ENCODE results near the gene ZNF334.

ZNF334 gene

GRCh38 chr20:46488451-46488850 lies 24.9 kb downstream of the ZNF334 start:
- no peaks in the 10 kb centered on the region for H3K4me1 ChIP-seq (ENCODE audit: control insufficient read depth in 1 of 2, insufficient read depth in 2 of 2, low read length in 2 of 2)
- peaks cover 3 to 5% of the 10 kb centered on the region in 2 donors for H3K27me3 ChIP-seq (ENCODE audit: control insufficient read depth in 1 of 2, insufficient read depth in 2 of 2, low read length in 2 of 2)
- no peaks in the 10 kb centered on the region for H3K9me3 ChIP-seq (ENCODE audit: control insufficient read depth in 1 of 2, low read length in 2 of 2)

GRCh38 chr20:46487628-46488027 lies 25.7 kb downstream of the ZNF334 start:
- no peak overlapping the region for H3K4me3 ChIP-seq (ENCODE audit: low read depth in 1 of 2, low read length in 2 of 2)
- H3K27me3 ChIP-seq (ENCODE audit: control insufficient read depth in 1 of 2, insufficient read depth in 2 of 2, low read length in 2 of 2), result peaks cover 3 to 5% of the 10 kb centered on the region in 2 donors
- H3K9ac ChIP-seq (ENCODE audit: low read depth in 1 of 2, low read length in 2 of 2), result no peak overlapping the region
- H3K9me3 ChIP-seq (ENCODE audit: control insufficient read depth in 1 of 2, low read length in 2 of 2), result no peaks in the 10 kb centered on the region
- no peaks in the 10 kb centered on the region for H3K4me1 ChIP-seq (ENCODE audit: control insufficient read depth in 1 of 2, insufficient read depth in 2 of 2, low read length in 2 of 2)
- H3K27ac ChIP-seq (ENCODE audit: low read depth, low read length), result no peak overlapping the region
- H3K36me3 ChIP-seq (ENCODE audit: control insufficient read depth in 1 of 2, insufficient read depth in 2 of 2, low read length in 2 of 2), result no peaks in the 10 kb centered on the region

More at GRCh38 chr20:46488451-46488850, 24.9 kb downstream of the ZNF334 start:
- Histone ChIP-seq H3K27ac (ENCODE audit: low read depth, low read length) (no peak overlapping the region), H3K4me3 (ENCODE audit: low read depth in 1 of 2, low read length in 2 of 2) (no peak overlapping the region), H3K36me3 (ENCODE audit: control insufficient read depth in 1 of 2, insufficient read depth in 2 of 2, low read length in 2 of 2) (no peaks in the 10 kb centered on the region), H3K9ac (ENCODE audit: low read depth in 1 of 2, low read length in 2 of 2) (no peak overlapping the region)

- no peak overlapping the region for H3K27ac ChIP-seq (ENCODE audit: low read depth, low read length)
- H3K4me1 ChIP-seq (ENCODE audit: control insufficient read depth in 1 of 2, insufficient read depth in 2 of 2, low read length in 2 of 2), result no peaks in the 10 kb centered on the region
- H3K9ac ChIP-seq (ENCODE audit: low read depth in 1 of 2, low read length in 2 of 2), result no peak overlapping the region
- H3K36me3 ChIP-seq (ENCODE audit: control insufficient read depth in 1 of 2, insufficient read depth in 2 of 2, low read length in 2 of 2), result no peaks in the 10 kb centered on the region
- H3K9me3 ChIP-seq (ENCODE audit: control insufficient read depth in 1 of 2, low read length in 2 of 2), result no peaks in the 10 kb centered on the region
- H3K27me3 ChIP-seq (ENCODE audit: control insufficient read depth in 1 of 2, insufficient read depth in 2 of 2, low read length in 2 of 2), result peaks cover 3 to 5% of the 10 kb centered on the region in 2 donors
- H3K4me3 ChIP-seq (ENCODE audit: low read depth in 1 of 2, low read length in 2 of 2), result no peak overlapping the region
Observed at GRCh38 chr20:46485431-46485830, 27.9 kb downstream of the ZNF334 start.

GRCh38 chr20:46484954-46485353 lies 28.4 kb downstream of the ZNF334 start:
- no peaks in the 10 kb centered on the region for H3K36me3 ChIP-seq (ENCODE audit: control insufficient read depth in 1 of 2, insufficient read depth in 2 of 2, low read length in 2 of 2)
- no peak overlapping the region for H3K27ac ChIP-seq (ENCODE audit: low read depth, low read length)
- no peak overlapping the region for H3K9ac ChIP-seq (ENCODE audit: low read depth in 1 of 2, low read length in 2 of 2)
- H3K4me1 ChIP-seq (ENCODE audit: control insufficient read depth in 1 of 2, insufficient read depth in 2 of 2, low read length in 2 of 2), result no peaks in the 10 kb centered on the region
- no peaks in the 10 kb centered on the region for H3K9me3 ChIP-seq (ENCODE audit: control insufficient read depth in 1 of 2, low read length in 2 of 2)
- peaks cover 5 to 7% of the 10 kb centered on the region in 2 donors for H3K27me3 ChIP-seq (ENCODE audit: control insufficient read depth in 1 of 2, insufficient read depth in 2 of 2, low read length in 2 of 2)
- no peak overlapping the region for H3K4me3 ChIP-seq (ENCODE audit: low read depth in 1 of 2, low read length in 2 of 2)

GRCh38 chr20:46483879-46484278 lies 29.5 kb downstream of the ZNF334 start:
- Histone ChIP-seq H3K9ac (ENCODE audit: low read depth in 1 of 2, low read length in 2 of 2) (no peak overlapping the region), H3K4me1 (ENCODE audit: control insufficient read depth in 1 of 2, insufficient read depth in 2 of 2, low read length in 2 of 2) (no peaks in the 10 kb centered on the region), H3K27me3 (ENCODE audit: control insufficient read depth in 1 of 2, insufficient read depth in 2 of 2, low read length in 2 of 2) (peaks cover 5 to 7% of the 10 kb centered on the region in 2 donors)

GRCh38 chr20:46482864-46483263 lies 30.5 kb downstream of the ZNF334 start:
- Histone ChIP-seq H3K36me3 (ENCODE audit: control insufficient read depth in 1 of 2, insufficient read depth in 2 of 2, low read length in 2 of 2) (no peaks in the 10 kb centered on the region), H3K27me3 (ENCODE audit: control insufficient read depth in 1 of 2, insufficient read depth in 2 of 2, low read length in 2 of 2) (peaks cover 4 to 7% of the 10 kb centered on the region in 2 donors), H3K9me3 (ENCODE audit: control insufficient read depth in 1 of 2, low read length in 2 of 2) (no peaks in the 10 kb centered on the region), H3K9ac (ENCODE audit: low read depth in 1 of 2, low read length in 2 of 2) (no peak overlapping the region), H3K27ac (ENCODE audit: low read depth, low read length) (no peak overlapping the region), H3K4me3 (ENCODE audit: low read depth in 1 of 2, low read length in 2 of 2) (no peak overlapping the region), H3K4me1 (ENCODE audit: control insufficient read depth in 1 of 2, insufficient read depth in 2 of 2, low read length in 2 of 2) (no peaks in the 10 kb centered on the region)

More at GRCh38 chr20:46483879-46484278, 29.5 kb downstream of the ZNF334 start:
- no peaks in the 10 kb centered on the region for H3K36me3 ChIP-seq (ENCODE audit: control insufficient read depth in 1 of 2, insufficient read depth in 2 of 2, low read length in 2 of 2)
- no peak overlapping the region for H3K27ac ChIP-seq (ENCODE audit: low read depth, low read length)
- H3K4me3 ChIP-seq (ENCODE audit: low read depth in 1 of 2, low read length in 2 of 2), result no peak overlapping the region
- H3K9me3 ChIP-seq (ENCODE audit: control insufficient read depth in 1 of 2, low read length in 2 of 2), result no peaks in the 10 kb centered on the region

GRCh38 chr20:46477640-46478039 lies 35.7 kb downstream of the ZNF334 start:
- Histone ChIP-seq H3K4me1 (ENCODE audit: control insufficient read depth in 1 of 2, insufficient read depth in 2 of 2, low read length in 2 of 2) (no peaks in the 10 kb centered on the region), H3K9me3 (ENCODE audit: control insufficient read depth in 1 of 2, low read length in 2 of 2) (no peaks in the 10 kb centered on the region), H3K36me3 (ENCODE audit: control insufficient read depth in 1 of 2, insufficient read depth in 2 of 2, low read length in 2 of 2) (no peaks in the 10 kb centered on the region), H3K27me3 (ENCODE audit: control insufficient read depth in 1 of 2, insufficient read depth in 2 of 2, low read length in 2 of 2) (peaks cover 0 to 7% of the 10 kb centered on the region in 2 donors), H3K4me3 (ENCODE audit: low read depth in 1 of 2, low read length in 2 of 2) (no peak overlapping the region), H3K9ac (ENCODE audit: low read depth in 1 of 2, low read length in 2 of 2) (no peak overlapping the region), H3K27ac (ENCODE audit: low read depth, low read length) (no peak overlapping the region)

- H3K9me3 ChIP-seq (ENCODE audit: control insufficient read depth in 1 of 2, low read length in 2 of 2), result no peaks in the 10 kb centered on the region
- no peak overlapping the region for H3K4me3 ChIP-seq (ENCODE audit: low read depth in 1 of 2, low read length in 2 of 2)
- peaks cover 0 to 7% of the 10 kb centered on the region in 2 donors for H3K27me3 ChIP-seq (ENCODE audit: control insufficient read depth in 1 of 2, insufficient read depth in 2 of 2, low read length in 2 of 2)
- H3K27ac ChIP-seq (ENCODE audit: low read depth, low read length), result no peak overlapping the region
- no peaks in the 10 kb centered on the region for H3K36me3 ChIP-seq (ENCODE audit: control insufficient read depth in 1 of 2, insufficient read depth in 2 of 2, low read length in 2 of 2)
- no peak overlapping the region for H3K9ac ChIP-seq (ENCODE audit: low read depth in 1 of 2, low read length in 2 of 2)
- no peaks in the 10 kb centered on the region for H3K4me1 ChIP-seq (ENCODE audit: control insufficient read depth in 1 of 2, insufficient read depth in 2 of 2, low read length in 2 of 2)
Observed at GRCh38 chr20:46477225-46477624, 36.1 kb downstream of the ZNF334 start.

GRCh38 chr20:46468508-46468907 lies 44.9 kb downstream of the ZNF334 start:
- H3K27me3 ChIP-seq (ENCODE audit: control insufficient read depth in 1 of 2, insufficient read depth in 2 of 2, low read length in 2 of 2), result no peaks in the 10 kb centered on the region
- H3K4me3 ChIP-seq (ENCODE audit: low read depth in 1 of 2, low read length in 2 of 2), result no peak overlapping the region
- no peaks in the 10 kb centered on the region for H3K4me1 ChIP-seq (ENCODE audit: control insufficient read depth in 1 of 2, insufficient read depth in 2 of 2, low read length in 2 of 2)
- no peak overlapping the region for H3K9ac ChIP-seq (ENCODE audit: low read depth in 1 of 2, low read length in 2 of 2)
- H3K27ac ChIP-seq (ENCODE audit: low read depth, low read length), result no peak overlapping the region
- H3K36me3 ChIP-seq (ENCODE audit: control insufficient read depth in 1 of 2, insufficient read depth in 2 of 2, low read length in 2 of 2), result no peaks in the 10 kb centered on the region
- no peaks in the 10 kb centered on the region for H3K9me3 ChIP-seq (ENCODE audit: control insufficient read depth in 1 of 2, low read length in 2 of 2)

GRCh38 chr20:46464451-46464850 lies 48.9 kb downstream of the ZNF334 start:
- H3K27ac ChIP-seq (ENCODE audit: low read depth, low read length), result no peak overlapping the region
- H3K9ac ChIP-seq (ENCODE audit: low read depth in 1 of 2, low read length in 2 of 2), result no peak overlapping the region
- no peak overlapping the region for H3K4me3 ChIP-seq (ENCODE audit: low read depth in 1 of 2, low read length in 2 of 2)
- H3K27me3 ChIP-seq (ENCODE audit: control insufficient read depth in 1 of 2, insufficient read depth in 2 of 2, low read length in 2 of 2), result peaks cover 0 to 2% of the 10 kb centered on the region in 2 donors
- H3K9me3 ChIP-seq (ENCODE audit: control insufficient read depth in 1 of 2, low read length in 2 of 2), result no peaks in the 10 kb centered on the region
- H3K4me1 ChIP-seq (ENCODE audit: control insufficient read depth in 1 of 2, insufficient read depth in 2 of 2, low read length in 2 of 2), result no peaks in the 10 kb centered on the region
- no peaks in the 10 kb centered on the region for H3K36me3 ChIP-seq (ENCODE audit: control insufficient read depth in 1 of 2, insufficient read depth in 2 of 2, low read length in 2 of 2)

- Histone ChIP-seq H3K4me3 (ENCODE audit: low read depth in 1 of 2, low read length in 2 of 2) (no peak overlapping the region), H3K27ac (ENCODE audit: low read depth, low read length) (no peak overlapping the region), H3K9ac (ENCODE audit: low read depth in 1 of 2, low read length in 2 of 2) (no peak overlapping the region), H3K4me1 (ENCODE audit: control insufficient read depth in 1 of 2, insufficient read depth in 2 of 2, low read length in 2 of 2) (no peaks in the 10 kb centered on the region), H3K9me3 (ENCODE audit: control insufficient read depth in 1 of 2, low read length in 2 of 2) (no peaks in the 10 kb centered on the region), H3K36me3 (ENCODE audit: control insufficient read depth in 1 of 2, insufficient read depth in 2 of 2, low read length in 2 of 2) (no peaks in the 10 kb centered on the region), H3K27me3 (ENCODE audit: control insufficient read depth in 1 of 2, insufficient read depth in 2 of 2, low read length in 2 of 2) (peaks cover 2 to 8% of the 10 kb centered on the region in 2 donors)
Observed at GRCh38 chr20:46463852-46464251, 49.5 kb downstream of the ZNF334 start.

Measured in duodenal mucosa (tissue), 2 donors.